Measurements from ENCODE around the gene PSTPIP1.

PSTPIP1 gene

DNA sequence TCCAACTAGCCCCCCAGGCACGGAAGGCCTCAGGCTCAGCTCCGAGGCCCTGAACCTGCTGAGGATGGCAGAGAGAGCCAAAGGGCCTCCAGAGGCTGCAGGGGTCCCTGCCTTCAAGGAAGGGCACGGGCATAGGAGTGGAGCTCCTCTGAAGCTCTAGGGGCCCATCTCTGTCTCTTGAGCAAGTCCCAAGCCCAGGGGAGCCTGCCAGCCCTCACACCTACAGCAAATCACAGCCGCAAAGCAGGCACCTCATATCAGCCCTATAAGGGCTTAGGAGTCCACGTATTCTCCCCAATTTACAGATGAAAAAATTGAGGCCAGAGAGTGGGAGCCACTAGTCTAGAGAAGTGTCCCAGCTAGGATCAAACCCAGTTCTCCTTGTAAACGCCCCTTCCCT, 14.2 kb downstream of the PSTPIP1 start:
- Histone ChIP-seq H3K27me3 (ENCODE audit: control insufficient read depth, insufficient read depth, low read length) (no peaks in the 10 kb centered on the region), H3K36me3 (ENCODE audit: control insufficient read depth, insufficient read depth, low read length) (no peaks in the 10 kb centered on the region), H3K4me3 (ENCODE audit: low read length) (no peak overlapping the region), H3K4me1 (ENCODE audit: control insufficient read depth, insufficient read depth, low read length) (peaks cover 8% of the 10 kb centered on the region), H3K9me3 (ENCODE audit: control insufficient read depth, low read length) (no peaks in the 10 kb centered on the region), H3K9ac (ENCODE audit: low read length) (no peak overlapping the region)

DNA sequence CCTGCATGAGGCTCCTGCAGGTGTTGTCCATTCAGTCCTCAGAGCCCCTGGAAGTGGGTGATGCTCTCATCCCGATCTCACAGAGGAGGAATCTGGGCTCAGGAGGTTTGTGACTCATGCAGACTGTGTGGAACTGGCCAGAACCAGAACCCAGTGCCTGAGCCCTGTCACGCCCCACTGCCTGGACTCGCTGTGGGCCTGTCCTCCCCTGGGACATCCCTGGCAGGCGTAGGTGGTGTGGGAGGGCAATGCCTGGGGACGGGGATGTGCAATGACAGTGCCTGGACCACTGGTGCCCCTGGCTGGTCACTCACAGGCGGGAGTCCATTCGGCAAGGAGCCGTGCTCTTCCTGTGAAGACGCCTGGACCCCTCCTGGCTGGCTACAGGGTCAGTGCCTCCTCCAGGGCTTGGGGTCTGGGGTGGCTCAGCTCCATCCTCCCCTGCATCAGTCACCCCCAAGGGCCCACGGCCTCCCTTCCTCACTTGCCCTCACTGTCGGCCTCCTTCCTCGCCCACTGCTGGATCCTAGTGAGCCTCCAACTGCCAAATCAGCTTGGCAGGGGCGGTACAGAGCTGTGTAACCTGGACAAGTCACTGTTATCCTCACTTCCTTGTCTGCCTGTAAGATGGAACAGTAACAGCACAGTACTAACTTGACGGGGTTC, 14.9 kb downstream of the PSTPIP1 start:
- Histone ChIP-seq H3K36me3 (ENCODE audit: control insufficient read depth, insufficient read depth, low read length) (no peaks in the 10 kb centered on the region), H3K4me3 (ENCODE audit: low read length) (no peak overlapping the region)

DNA sequence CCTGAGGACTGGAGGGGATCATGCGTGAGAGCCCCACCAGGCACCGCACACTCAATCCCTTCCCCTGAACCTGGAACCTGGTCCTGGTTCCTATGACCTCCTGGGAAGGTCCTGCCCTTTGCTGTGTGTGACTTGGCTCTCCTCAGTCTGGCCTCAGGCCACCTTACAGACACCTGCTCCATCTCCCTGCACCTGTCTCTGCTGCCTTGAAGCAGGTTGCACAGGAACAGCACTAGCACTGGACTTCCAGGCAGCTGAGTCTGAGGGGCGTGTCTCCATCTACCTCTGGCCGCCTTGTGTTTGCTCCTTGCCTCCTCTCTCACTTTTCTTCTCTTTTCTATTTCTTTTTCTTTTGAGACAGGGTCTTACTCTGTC, 15.4 kb downstream of the PSTPIP1 start:
- Histone ChIP-seq H3K4me3 (ENCODE audit: low read length) (no peak overlapping the region), H3K4me1 (ENCODE audit: control insufficient read depth, insufficient read depth, low read length) (peaks cover 9% of the 10 kb centered on the region), H3K36me3 (ENCODE audit: control insufficient read depth, insufficient read depth, low read length) (no peaks in the 10 kb centered on the region), H3K27me3 (ENCODE audit: control insufficient read depth, insufficient read depth, low read length) (no peaks in the 10 kb centered on the region), H3K9me3 (ENCODE audit: control insufficient read depth, low read length) (no peaks in the 10 kb centered on the region), H3K9ac (ENCODE audit: low read length) (no peak overlapping the region)

More for the DNA sequence above, 14.9 kb downstream of the PSTPIP1 start:
- Histone ChIP-seq H3K27me3 (ENCODE audit: control insufficient read depth, insufficient read depth, low read length) (no peaks in the 10 kb centered on the region), H3K9ac (ENCODE audit: low read length) (no peak overlapping the region), H3K4me1 (ENCODE audit: control insufficient read depth, insufficient read depth, low read length) (peaks cover 9% of the 10 kb centered on the region), H3K9me3 (ENCODE audit: control insufficient read depth, low read length) (no peaks in the 10 kb centered on the region)

DNA sequence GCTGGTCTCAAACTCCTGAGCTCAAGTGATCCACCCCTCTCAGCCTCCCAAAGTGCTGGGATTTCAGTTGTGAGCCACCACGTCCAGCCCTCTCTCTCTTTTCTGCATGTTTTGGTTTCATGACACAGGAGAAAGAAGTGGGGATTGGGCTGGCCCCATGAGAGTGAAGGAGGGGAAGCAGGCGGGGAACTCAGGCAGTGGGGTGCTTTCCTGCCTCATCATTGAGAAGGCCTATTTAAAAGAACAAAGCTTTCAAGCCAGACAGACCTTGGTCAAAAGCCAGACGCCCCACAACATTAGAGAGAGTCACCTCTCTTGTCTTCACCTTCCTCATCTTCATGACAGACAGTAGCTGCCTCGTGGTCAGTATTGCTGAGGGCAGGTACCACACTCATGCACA, 15.9 kb downstream of the PSTPIP1 start:
- H3K27me3 ChIP-seq (ENCODE audit: control insufficient read depth, insufficient read depth, low read length): no peaks in the 10 kb centered on the region
- no peaks in the 10 kb centered on the region for H3K9me3 ChIP-seq (ENCODE audit: control insufficient read depth, low read length)
- no peak overlapping the region for H3K4me3 ChIP-seq (ENCODE audit: low read length)
- H3K9ac ChIP-seq (ENCODE audit: low read length): no peak overlapping the region
- H3K36me3 ChIP-seq (ENCODE audit: control insufficient read depth, insufficient read depth, low read length): no peaks in the 10 kb centered on the region
- H3K4me1 ChIP-seq (ENCODE audit: control insufficient read depth, insufficient read depth, low read length): peaks cover 9% of the 10 kb centered on the region

DNA sequence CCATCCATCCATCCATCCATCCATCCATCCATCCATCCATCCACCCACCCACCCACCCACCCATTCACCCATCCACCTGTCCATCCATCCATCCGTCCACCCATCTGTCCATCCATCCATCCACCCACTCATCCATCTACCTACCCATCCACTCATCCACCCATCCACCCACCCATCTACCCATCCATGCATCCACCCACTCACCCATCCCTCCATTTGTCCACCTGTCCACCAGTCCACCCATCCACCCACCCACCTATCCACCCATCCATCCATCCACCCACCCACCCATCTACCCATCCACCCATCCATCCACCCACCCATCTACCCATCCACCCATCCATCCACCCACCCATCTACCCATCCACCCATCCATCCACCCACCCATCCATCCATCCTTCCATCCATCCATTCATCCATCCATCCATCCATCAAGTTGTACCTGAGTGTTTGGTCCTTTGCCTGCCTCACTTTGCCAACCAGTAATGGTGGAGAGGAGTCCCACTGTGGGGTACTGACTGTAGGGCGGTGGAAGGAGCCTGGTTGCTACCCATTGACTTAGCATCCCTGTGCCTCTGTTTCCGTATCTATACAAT, 17.3 kb downstream of the PSTPIP1 start:
- no peak overlapping the region for H3K9ac ChIP-seq (ENCODE audit: low read length)
- H3K36me3 ChIP-seq (ENCODE audit: control insufficient read depth, insufficient read depth, low read length): no peaks in the 10 kb centered on the region
- no peaks in the 10 kb centered on the region for H3K9me3 ChIP-seq (ENCODE audit: control insufficient read depth, low read length)
- H3K4me3 ChIP-seq (ENCODE audit: low read length): no peak overlapping the region
- peaks cover 9% of the 10 kb centered on the region for H3K4me1 ChIP-seq (ENCODE audit: control insufficient read depth, insufficient read depth, low read length)
- H3K27me3 ChIP-seq (ENCODE audit: control insufficient read depth, insufficient read depth, low read length): no peaks in the 10 kb centered on the region

DNA sequence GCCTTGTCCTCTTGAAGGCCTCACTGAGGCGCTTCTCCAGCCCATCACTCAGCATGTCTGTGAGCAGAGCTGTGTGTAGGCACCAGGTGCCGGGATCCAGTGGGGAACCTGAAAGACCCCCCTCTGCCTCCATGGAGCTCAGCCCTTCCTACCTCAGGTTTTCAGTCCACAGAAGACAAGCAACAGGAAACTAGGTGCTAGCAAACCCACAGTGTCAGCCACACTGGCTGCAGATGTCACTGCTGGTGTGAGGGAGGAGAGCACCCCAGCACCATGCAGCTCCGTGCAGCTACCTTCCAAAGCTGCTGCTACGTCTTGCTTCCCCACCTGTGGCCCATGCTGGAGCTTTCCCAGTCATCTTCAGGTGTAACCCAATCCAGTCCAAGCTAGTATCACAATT, 17.9 kb downstream of the PSTPIP1 start:
- H3K36me3 ChIP-seq (ENCODE audit: control insufficient read depth, insufficient read depth, low read length): no peaks in the 10 kb centered on the region
- H3K9ac ChIP-seq (ENCODE audit: low read length): no peak overlapping the region
- H3K4me1 ChIP-seq (ENCODE audit: control insufficient read depth, insufficient read depth, low read length): peaks cover 9% of the 10 kb centered on the region
- no peaks in the 10 kb centered on the region for H3K27me3 ChIP-seq (ENCODE audit: control insufficient read depth, insufficient read depth, low read length)
- H3K4me3 ChIP-seq (ENCODE audit: low read length): no peak overlapping the region
- H3K9me3 ChIP-seq (ENCODE audit: control insufficient read depth, low read length): no peaks in the 10 kb centered on the region

DNA sequence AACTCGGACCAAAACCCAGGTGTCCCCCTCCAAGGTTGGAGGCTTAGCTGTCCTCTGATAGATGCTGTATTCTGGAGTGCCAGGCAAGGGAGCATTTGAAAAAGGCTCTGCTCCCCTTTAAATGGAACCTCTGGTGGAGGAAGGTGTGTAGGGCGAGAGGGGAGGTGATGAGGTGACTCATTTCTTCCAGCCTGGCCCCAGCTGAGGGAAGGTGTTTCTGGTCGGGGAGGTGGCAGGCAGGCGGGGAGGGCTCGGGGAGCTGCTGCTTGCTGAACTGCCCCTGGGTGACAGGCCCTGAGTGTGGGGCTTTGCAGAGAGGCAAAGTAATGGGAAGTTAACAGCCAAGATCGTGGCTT, 18.8 kb downstream of the PSTPIP1 start:
- no peaks in the 10 kb centered on the region for H3K27me3 ChIP-seq (ENCODE audit: control insufficient read depth, insufficient read depth, low read length)
- peaks cover 9% of the 10 kb centered on the region for H3K4me1 ChIP-seq (ENCODE audit: control insufficient read depth, insufficient read depth, low read length)
- H3K9me3 ChIP-seq (ENCODE audit: control insufficient read depth, low read length): no peaks in the 10 kb centered on the region
- H3K4me3 ChIP-seq (ENCODE audit: low read length): no peak overlapping the region
- H3K9ac ChIP-seq (ENCODE audit: low read length): peak overlapping the region; percentile 5
- H3K36me3 ChIP-seq (ENCODE audit: control insufficient read depth, insufficient read depth, low read length): no peaks in the 10 kb centered on the region

DNA sequence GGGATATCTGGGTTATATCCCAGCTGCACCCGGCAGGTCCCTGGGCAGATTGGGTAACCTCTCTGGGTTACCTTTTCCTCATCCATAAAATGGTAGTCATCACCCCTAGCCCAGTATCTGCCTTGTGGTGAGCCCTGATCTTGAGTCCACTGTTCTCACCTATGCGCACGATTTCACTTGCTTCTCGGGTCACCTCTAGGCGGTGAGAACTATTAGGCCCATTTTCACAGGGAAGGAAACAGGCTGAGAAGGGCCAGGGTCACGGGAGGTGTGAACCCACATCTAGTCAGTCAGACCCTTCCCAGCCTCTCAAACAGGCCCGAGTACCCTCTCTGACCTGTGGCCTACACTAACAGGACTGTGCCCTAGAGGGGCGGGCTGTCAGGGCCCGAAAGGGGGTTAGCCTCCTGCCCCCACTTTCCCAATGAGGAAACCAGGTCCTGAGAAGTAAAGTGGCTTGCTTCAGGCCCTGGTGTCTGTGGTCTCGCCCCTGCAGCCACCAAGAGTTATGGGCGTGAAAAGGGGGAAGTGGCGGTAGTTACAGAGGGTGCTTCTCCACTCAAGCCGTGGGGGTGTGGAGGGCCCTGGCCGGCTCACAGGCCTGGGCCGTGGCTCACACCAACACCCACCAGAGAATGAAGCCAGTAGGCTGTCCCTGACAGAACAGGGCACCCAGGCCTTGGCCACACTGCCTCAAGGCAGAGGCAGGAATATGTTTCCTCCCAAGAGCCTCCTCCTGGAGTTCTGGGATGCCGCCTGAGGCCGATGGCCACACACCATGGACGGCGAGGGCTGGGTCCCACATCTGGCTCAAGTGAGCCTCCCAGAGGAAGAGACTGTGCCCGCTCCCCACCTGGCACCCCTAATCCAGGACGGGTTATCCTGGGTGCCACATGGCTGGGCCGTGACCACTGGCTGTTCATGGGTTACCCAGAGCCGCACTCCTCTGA, 19.5 kb downstream of the PSTPIP1 start:
- no peaks in the 10 kb centered on the region for H3K36me3 ChIP-seq (ENCODE audit: control insufficient read depth, insufficient read depth, low read length)

DNA sequence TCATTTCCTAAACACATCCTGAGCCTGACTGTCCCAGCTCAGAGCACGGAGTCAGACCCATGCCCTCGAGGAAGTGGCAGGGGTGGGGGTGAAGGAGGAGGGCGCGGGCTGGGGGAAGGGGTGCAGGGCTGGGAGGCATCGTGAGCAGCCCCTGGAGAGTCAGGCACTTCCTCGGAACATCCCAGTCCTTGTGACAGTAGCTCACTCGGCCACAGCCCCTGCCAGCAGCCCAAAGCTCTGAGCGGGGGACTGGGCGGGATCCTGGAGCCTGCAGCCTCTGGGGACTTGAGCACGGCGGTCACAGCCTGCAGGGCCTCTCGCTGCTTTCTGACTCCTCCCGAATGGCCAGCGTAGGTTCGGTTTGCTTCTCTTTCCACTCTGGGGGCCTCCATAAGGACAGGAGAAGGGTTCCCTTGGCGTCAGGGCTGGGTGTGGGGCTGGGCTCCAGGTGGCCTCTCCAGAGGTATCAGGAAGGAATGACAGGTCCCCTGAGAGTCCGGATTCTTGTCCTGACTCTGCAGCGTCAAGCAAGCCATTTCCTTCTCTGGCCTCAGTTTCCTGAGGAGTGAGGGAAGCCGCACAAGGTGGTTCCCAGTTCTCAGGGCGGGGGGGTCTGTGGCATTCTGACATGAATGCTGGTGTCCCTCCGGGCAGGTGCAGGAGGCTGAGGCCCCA, 20.9 kb downstream of the PSTPIP1 start:
- H3K27me3 ChIP-seq (ENCODE audit: control insufficient read depth, insufficient read depth, low read length): no peaks in the 10 kb centered on the region
- no peaks in the 10 kb centered on the region for H3K9me3 ChIP-seq (ENCODE audit: control insufficient read depth, low read length)
- no peak overlapping the region for H3K4me3 ChIP-seq (ENCODE audit: low read length)
- peaks cover 9% of the 10 kb centered on the region for H3K4me1 ChIP-seq (ENCODE audit: control insufficient read depth, insufficient read depth, low read length)
- no peak overlapping the region for H3K9ac ChIP-seq (ENCODE audit: low read length)
- H3K36me3 ChIP-seq (ENCODE audit: control insufficient read depth, insufficient read depth, low read length): no peaks in the 10 kb centered on the region

More for the DNA sequence above, 19.5 kb downstream of the PSTPIP1 start:
- H3K4me1 ChIP-seq (ENCODE audit: control insufficient read depth, insufficient read depth, low read length): peaks cover 9% of the 10 kb centered on the region
- H3K27me3 ChIP-seq (ENCODE audit: control insufficient read depth, insufficient read depth, low read length): no peaks in the 10 kb centered on the region
- H3K9me3 ChIP-seq (ENCODE audit: control insufficient read depth, low read length): no peaks in the 10 kb centered on the region
- H3K9ac ChIP-seq (ENCODE audit: low read length): no peak overlapping the region
- H3K4me3 ChIP-seq (ENCODE audit: low read length): no peak overlapping the region

DNA sequence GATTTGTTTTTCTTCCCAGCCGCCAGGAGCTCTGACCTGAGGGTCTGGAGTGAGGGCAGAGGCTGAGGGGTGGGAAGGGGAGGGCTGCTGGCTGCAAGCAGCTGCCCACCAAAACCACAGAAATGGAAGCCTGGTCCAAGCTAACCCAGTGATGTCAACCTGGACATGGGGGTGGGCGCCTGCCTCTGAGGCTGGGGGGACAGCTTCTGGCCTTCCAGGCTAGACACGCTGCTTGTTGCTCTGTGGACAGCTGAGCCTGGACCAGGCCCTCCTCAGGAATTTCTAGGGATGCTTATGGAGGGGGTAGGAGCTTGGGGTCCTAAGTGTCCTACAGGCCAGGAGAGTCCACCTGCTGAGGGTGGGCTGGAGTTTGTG, 21.4 kb downstream of the PSTPIP1 start:
- no peaks in the 10 kb centered on the region for H3K36me3 ChIP-seq (ENCODE audit: control insufficient read depth, insufficient read depth, low read length)
- H3K4me3 ChIP-seq (ENCODE audit: low read length): no peak overlapping the region
- H3K9ac ChIP-seq (ENCODE audit: low read length): no peak overlapping the region
- H3K9me3 ChIP-seq (ENCODE audit: control insufficient read depth, low read length): no peaks in the 10 kb centered on the region
- H3K4me1 ChIP-seq (ENCODE audit: control insufficient read depth, insufficient read depth, low read length): peaks cover 9% of the 10 kb centered on the region
- H3K27me3 ChIP-seq (ENCODE audit: control insufficient read depth, insufficient read depth, low read length): no peaks in the 10 kb centered on the region

DNA sequence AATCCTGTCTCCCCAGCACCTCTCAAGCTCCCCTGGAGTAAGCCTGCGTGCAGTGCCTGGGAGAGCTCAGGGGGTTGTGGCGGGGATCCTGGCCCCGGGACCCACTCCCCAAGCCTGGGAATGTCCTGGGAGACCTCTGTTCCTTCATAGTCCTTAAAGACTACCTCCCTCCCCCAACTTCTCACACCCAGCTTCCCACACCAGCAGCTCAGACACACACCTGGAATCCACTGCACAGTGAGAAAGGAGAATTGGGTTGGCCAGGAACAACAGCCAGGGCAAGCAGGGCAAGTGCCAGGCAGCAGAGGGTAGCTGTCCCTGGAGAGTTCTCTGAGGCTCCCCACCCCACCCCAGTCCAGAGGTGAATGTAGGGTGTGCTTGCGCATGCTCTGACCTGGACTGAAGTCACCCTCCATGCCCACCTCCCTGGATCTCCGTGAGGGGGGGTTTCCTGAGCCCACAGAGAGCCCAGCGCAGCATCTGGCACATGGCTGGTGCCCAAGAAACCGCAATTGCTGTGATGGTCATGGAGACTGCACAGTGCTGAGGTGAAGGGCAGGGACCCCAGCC, 22.2 kb downstream of the PSTPIP1 start:
- Histone ChIP-seq H3K27me3 (ENCODE audit: control insufficient read depth, insufficient read depth, low read length) (no peaks in the 10 kb centered on the region), H3K36me3 (ENCODE audit: control insufficient read depth, insufficient read depth, low read length) (no peaks in the 10 kb centered on the region), H3K9ac (ENCODE audit: low read length) (no peak overlapping the region), H3K4me1 (ENCODE audit: control insufficient read depth, insufficient read depth, low read length) (peaks cover 9% of the 10 kb centered on the region), H3K9me3 (ENCODE audit: control insufficient read depth, low read length) (no peaks in the 10 kb centered on the region), H3K4me3 (ENCODE audit: low read length) (no peak overlapping the region)

All from mucosa of stomach (tissue), 1 donor.